Measurements from ENCODE around the gene BICRA.

Gene BICRA

DNA sequence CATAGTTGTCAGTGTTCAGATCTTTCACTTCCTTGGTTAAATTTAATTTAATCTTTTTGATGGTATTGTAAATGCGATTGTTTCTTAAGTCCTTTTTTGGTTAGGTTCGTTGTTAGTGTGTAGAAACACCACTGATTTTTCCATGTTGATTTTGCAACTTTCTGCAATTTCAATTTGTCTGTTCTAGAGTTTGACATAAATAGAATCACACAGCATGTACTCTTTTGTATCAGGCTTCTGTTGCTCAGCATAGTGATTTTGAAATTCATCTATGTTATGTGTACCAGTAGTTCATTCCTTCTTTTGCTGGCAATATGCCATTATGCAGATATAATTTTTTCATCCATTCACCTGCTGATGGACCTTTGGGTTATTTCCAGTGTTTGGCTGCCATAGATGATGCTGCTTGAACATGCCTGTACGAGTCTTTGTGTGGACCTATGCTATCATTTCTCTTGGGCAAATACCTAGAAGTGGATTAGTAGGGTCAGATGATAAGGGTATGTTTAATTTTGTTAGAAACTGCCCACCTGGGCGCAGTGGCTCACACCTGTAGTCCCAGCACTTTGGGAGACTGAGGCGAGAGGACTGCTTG lies 33.1 kb downstream of the BICRA start:
- TF ChIP-seq, protein P1, sequence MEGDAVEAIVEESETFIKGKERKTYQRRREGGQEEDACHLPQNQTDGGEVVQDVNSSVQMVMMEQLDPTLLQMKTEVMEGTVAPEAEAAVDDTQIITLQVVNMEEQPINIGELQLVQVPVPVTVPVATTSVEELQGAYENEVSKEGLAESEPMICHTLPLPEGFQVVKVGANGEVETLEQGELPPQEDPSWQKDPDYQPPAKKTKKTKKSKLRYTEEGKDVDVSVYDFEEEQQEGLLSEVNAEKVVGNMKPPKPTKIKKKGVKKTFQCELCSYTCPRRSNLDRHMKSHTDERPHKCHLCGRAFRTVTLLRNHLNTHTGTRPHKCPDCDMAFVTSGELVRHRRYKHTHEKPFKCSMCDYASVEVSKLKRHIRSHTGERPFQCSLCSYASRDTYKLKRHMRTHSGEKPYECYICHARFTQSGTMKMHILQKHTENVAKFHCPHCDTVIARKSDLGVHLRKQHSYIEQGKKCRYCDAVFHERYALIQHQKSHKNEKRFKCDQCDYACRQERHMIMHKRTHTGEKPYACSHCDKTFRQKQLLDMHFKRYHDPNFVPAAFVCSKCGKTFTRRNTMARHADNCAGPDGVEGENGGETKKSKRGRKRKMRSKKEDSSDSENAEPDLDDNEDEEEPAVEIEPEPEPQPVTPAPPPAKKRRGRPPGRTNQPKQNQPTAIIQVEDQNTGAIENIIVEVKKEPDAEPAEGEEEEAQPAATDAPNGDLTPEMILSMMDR (conservative IDR thresholded peaks at IDR 0.05; ENCODE audit: control insufficient read depth, insufficient read depth, low read depth, low read length): no peak
- no peak overlapping the region for H3K4me3 ChIP-seq (ENCODE audit: control insufficient read depth, low read depth, low read length)
- no peak for DNase-seq (ENCODE audit: low read depth)

DNA sequence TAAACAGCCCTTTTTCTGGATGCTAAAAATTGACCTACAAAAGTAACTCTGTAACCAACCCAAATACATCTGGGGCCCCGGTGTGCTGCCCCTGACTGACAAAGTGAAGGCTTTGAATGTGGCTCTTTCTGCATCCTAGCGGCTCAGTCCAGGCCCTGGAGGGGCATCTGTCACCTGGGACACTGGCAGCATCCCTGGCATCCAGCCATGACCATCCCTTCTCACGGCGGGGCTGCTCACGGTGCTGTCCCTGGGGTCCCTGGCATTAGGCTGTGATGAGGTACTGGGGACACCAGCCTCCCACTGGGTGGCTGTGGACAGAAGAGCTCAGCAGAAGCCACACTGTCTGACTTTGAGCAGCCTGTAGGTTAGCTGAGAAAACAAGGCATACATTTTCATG lies 34.3 kb downstream of the BICRA start:
- TF ChIP-seq, protein P1 (conservative IDR thresholded peaks at IDR 0.05; ENCODE audit: control insufficient read depth, insufficient read depth, low read depth, low read length): no peak
- DNase-seq (ENCODE audit: low read depth): no peak
- H3K4me3 ChIP-seq (ENCODE audit: control insufficient read depth, low read depth, low read length): no peak overlapping the region

DNA sequence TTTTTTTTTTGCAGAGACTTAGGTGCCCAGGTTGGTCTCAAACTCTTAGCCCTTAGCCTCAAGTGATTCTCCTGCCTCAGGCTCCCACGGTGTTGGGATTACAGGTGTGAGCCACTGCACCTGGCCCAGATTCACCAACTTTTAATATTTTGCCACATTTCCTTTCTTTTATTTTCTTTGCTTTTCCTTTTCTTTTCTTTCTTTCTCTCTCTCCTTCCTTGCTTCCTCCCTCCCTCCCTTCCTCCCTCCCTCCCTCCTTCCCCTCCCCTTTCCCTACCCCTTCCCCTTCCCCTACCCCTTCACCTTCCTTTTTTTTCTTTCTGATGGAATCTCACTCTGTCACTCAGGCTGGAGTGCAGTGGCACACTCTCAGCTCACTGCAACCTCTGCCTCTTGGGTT lies 35.3 kb downstream of the BICRA start:
- H3K4me3 ChIP-seq (ENCODE audit: control insufficient read depth, low read depth, low read length): no peak overlapping the region
- TF ChIP-seq, protein P1 (conservative IDR thresholded peaks at IDR 0.05; ENCODE audit: control insufficient read depth, insufficient read depth, low read depth, low read length): no peak
- no peak for DNase-seq (ENCODE audit: low read depth)

DNA sequence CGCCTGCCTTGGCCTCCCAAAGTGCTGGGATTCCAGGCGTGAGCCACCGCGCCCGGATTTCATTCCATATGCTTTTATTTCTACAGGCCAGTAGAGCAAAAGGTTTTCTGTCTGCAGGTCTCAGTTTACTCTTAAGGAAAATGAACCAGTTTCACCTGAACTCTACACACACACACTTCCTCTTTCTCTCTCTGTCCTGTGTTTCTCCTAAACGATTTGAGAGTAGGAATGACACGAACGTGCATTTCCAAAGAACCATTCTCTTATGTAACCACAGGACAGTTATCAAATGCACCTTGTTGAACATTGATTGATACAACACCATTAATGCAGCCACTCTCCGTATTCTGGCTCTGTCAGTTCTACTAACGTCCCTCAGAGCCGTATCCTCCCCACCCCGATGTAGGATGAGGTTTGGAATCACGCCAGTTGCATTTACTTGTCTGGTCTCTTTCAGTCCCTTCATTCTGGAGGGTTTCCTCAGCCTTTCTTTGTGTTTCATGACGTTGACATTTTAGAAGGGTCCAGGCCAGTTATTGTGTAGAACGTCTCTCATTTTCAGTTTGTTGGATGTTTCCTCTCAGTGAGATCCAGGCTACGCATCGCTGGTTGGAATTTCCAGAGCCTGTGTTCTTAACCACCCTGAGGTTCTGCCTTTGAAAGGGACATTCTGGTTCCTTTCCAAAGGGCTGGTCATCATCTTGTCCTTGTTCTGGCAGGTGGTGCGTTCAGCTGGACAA lies 36.0 kb downstream of the BICRA start:
- H3K4me3 ChIP-seq (ENCODE audit: control insufficient read depth, low read depth, low read length): no peak overlapping the region
- DNase-seq (ENCODE audit: low read depth): no peak
- TF ChIP-seq, protein P1 (conservative IDR thresholded peaks at IDR 0.05; ENCODE audit: control insufficient read depth, insufficient read depth, low read depth, low read length): no peak

DNA sequence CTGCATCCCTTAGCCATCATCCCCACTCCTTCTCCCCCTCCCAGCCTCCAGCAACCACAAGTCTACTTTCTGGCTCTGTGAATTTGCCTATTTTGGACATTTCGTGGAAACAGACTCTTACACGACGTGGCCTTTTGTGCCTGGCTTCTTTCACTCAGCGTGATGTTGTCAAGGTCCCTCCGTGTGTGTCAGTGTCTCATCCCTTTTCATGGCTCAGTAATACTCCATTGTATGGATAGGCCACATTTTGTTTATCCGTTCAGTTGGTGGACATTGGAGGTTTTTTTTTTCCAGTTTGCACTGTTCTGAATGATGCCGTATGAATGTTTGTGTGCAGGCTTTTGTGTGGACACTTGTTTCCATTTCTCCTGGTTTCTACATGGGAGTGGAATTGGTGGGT lies 38.0 kb downstream of the BICRA start:
- TF ChIP-seq, protein P1 (conservative IDR thresholded peaks at IDR 0.05; ENCODE audit: control insufficient read depth, insufficient read depth, low read depth, low read length): no peak
- H3K4me3 ChIP-seq (ENCODE audit: control insufficient read depth, low read depth, low read length): no peak overlapping the region
- DNase-seq (ENCODE audit: low read depth): no peak

DNA sequence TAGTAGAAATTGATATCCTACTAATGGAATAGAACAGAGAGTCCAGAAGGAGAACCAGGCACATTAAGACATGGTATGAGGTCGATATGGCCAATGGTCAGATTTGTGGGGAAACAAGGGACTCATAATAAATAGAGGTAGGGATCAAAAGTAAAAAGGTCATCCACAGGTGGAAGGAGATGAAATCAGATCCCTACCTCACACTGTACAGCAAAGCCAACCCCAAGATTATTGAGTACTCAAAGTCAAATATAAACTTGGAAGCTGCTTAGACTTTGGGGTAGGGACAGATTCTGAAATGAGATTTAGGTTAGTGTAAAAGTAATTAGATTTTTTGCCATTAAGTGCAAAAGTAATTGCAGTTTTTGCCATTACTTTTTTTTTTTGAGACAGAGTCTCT lies 40.7 kb downstream of the BICRA start:
- H3K4me3 ChIP-seq (ENCODE audit: control insufficient read depth, low read depth, low read length): no peak overlapping the region
- no peak for DNase-seq (ENCODE audit: low read depth)
- TF ChIP-seq, protein P1 (conservative IDR thresholded peaks at IDR 0.05; ENCODE audit: control insufficient read depth, insufficient read depth, low read depth, low read length): no peak
